ENCODE results near the gene LRG1. TPM values are rescaled to one million over a fixed set of nuclear protein-coding genes. Genes with fewer than 3 reads are reported as not detected.

LRG1 gene
- total and polyA plus RNA-seq, 2 of the 13 experiments (the other 11 are each of a cell fraction or from before 2014, with no cell fraction given) = 12.0 to 39.3 TPM

DNA sequence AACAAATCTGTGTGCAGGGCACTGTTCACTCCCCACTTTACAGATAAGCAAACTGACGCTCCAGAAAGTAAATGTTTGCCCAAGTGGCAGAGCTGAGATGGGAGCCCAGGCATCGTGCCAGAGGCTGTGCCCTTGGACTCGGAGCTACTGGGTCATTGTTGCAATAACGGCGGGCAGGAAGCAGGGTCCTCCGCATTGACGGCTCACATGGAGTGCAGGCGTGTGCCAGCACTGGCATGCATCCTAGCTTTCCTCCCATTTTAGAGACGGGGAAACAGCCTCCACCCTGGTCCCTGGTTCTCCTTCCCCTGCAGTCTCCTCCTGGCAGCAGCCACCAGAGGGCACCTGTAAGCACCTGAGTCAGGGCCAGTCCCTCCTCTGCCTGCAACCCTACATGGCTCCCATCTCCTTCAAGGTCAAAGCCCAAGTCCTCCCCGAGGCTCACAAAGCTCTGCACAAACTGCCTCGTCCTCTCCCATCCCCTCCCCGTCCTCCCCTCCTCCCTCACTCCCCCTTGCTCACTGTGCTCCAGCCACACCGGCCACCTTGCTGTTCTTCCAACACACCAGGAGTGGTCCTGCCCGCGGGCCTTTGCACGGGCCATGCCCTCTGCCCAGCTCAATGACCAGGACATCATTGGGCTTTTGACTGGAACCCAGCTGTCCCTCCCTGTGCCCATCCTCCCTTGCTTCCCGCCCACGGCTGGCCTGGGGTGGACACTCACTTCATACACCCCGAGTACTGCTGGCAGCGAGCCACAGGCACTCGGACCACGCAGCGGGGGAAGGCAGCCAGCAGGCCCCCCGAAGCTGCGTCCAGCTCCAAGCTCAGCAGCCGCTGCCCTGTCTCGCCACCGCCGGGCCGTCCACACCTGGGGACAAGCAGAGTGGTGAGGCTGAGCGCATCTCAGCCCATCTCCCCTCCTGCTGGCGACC is 7.7 kb upstream of the LRG1 start:
- no peak overlapping the region for H3K9ac ChIP-seq (ENCODE audit: insufficient read depth, low read depth, low read length)
- H2AFZ ChIP-seq (ENCODE audit: low read length) = no peak overlapping the region
- peaks cover 2% of the 10 kb centered on the region for H3K4me1 ChIP-seq (ENCODE audit: insufficient read depth, low read length)
- intact Hi-C loops (cut with micrococcal nuclease; ENCODE audit: unreplicated experiment) = no loop called here
- peak; percentile 37 for ATAC-seq
- no peak for FAIRE-seq
- DNase-seq (ENCODE audit: low spot score) = no peak
- no TSS peak for BruUV-seq (replicated peaks)
- ChIA-PET POLR2A (interaction anchor here (0.6 to 1.2 kb wide), 2 partner anchors 47 to 89 kb away, joined by 3 read pairs; no protein-coding TSS in a partner anchor), CTCF (ENCODE audit: low intra/inter-chr PET ratio, low total read pairs) (no interaction called here)
- H3K27ac ChIP-seq (ENCODE audit: extremely low read length, insufficient read depth, low read length) = no peak overlapping the region
- no peak overlapping the region for H3K4me3 ChIP-seq (replicated peaks in 1 of 3; ENCODE audit: insufficient read depth in 1 of 3, low read depth in 2 of 3, low read length in 3 of 3)
- 84% methylated on average over 25 of the region's 32 CpGs for WGBS (ENCODE audit: low lambda C conversion rate)
- in situ Hi-C loops (cut with HindIII; ENCODE audit: extremely low pct_ligation_motif_present, low pct_unique_long_range_greater_than_20kb) = no loop called here
- H3K36me3 ChIP-seq (replicated peaks in 1 of 2; ENCODE audit: control insufficient read depth in 1 of 2, insufficient read depth in 2 of 2, low read length in 2 of 2) = peaks cover 26 to 40% of the 10 kb centered on the region in 2 experiments; a peak in 4 of 5 replicates
- H3K27me3 ChIP-seq (ENCODE audit: control insufficient read depth in 1 of 2, insufficient read depth in 2 of 2, low read length in 2 of 2) = no peaks in the 10 kb centered on the region
- H3K4me2 ChIP-seq (ENCODE audit: low read depth, low read length) = no peak overlapping the region
- no peaks in the 10 kb centered on the region for H4K20me1 ChIP-seq (ENCODE audit: insufficient read depth, low read length)
- no peaks in the 10 kb centered on the region for H3K79me2 ChIP-seq (ENCODE audit: insufficient read depth, low read length)
- H3K9me3 ChIP-seq (ENCODE audit: low read length) = no peaks in the 10 kb centered on the region
- TF ChIP-seq ZNF629 (CRISPR knock-in tag; conservative IDR thresholded peaks at IDR 0.05) (peak; percentile 78), ADNP (CRISPR knock-in tag; IDR thresholded peaks at IDR 0.05) (peak; percentile 59; the same call in 1 of the 2 replicates), RFX1 (IDR thresholded peaks at IDR 0.05) (no peak), SKI (IDR thresholded peaks at IDR 0.05; ENCODE audit: partially characterized antibody) (no peak), AGO2 (optimal IDR thresholded peaks at IDR 0.05; ENCODE audit: low read depth, low read length) (peak; percentile 81), GFI1 (CRISPR knock-in tag; IDR thresholded peaks at IDR 0.05; ENCODE audit: borderline replicate concordance) (no peak), HNRNPL (IDR thresholded peaks at IDR 0.05; ENCODE audit: low read depth, low read length) (0 out of 2 replicates have a peak, but pooled peaks have one; percentile 9), RXRA (CRISPR knock-in tag; IDR thresholded peaks at IDR 0.05) (0 out of 2 replicates have a peak, but pooled peaks have one; percentile 23), RBM39 (IDR thresholded peaks at IDR 0.05; ENCODE audit: low read depth, low read length, poor library complexity, severe bottlenecking) (no peak), ZNF446 (CRISPR knock-in tag; IDR thresholded peaks at IDR 0.05) (no peak), PCBP1 (IDR thresholded peaks at IDR 0.05; ENCODE audit: borderline replicate concordance, low read depth, low read length) (0 out of 2 replicates have a peak, but pooled peaks have one; percentile 40), ZMYM3 (CRISPR knock-in tag; IDR thresholded peaks at IDR 0.05) (peak; percentile 89), ZNF225 (CRISPR knock-in tag; IDR thresholded peaks at IDR 0.05) (no peak), ATF3 (CRISPR knock-in tag; IDR thresholded peaks at IDR 0.05) (no peak), CHD4 (IDR thresholded peaks at IDR 0.05; ENCODE audit: borderline replicate concordance, low read length) (0 out of 2 replicates have a peak, but pooled peaks have one; percentile 32), RBM22 (optimal IDR thresholded peaks at IDR 0.05; ENCODE audit: low read length) (no peak), ZFP91 (CRISPR knock-in tag; IDR thresholded peaks at IDR 0.05; ENCODE audit: borderline replicate concordance) (0 out of 2 replicates have a peak, but pooled peaks have one; percentile 8), HOXA3 (CRISPR knock-in tag; IDR thresholded peaks at IDR 0.05) (no peak), ZNF605 (CRISPR knock-in tag; IDR thresholded peaks at IDR 0.05) (no peak), CHCHD3 (CRISPR knock-in tag; IDR thresholded peaks at IDR 0.05) (no peak)
- TF ChIP-seq, protein P1, sequence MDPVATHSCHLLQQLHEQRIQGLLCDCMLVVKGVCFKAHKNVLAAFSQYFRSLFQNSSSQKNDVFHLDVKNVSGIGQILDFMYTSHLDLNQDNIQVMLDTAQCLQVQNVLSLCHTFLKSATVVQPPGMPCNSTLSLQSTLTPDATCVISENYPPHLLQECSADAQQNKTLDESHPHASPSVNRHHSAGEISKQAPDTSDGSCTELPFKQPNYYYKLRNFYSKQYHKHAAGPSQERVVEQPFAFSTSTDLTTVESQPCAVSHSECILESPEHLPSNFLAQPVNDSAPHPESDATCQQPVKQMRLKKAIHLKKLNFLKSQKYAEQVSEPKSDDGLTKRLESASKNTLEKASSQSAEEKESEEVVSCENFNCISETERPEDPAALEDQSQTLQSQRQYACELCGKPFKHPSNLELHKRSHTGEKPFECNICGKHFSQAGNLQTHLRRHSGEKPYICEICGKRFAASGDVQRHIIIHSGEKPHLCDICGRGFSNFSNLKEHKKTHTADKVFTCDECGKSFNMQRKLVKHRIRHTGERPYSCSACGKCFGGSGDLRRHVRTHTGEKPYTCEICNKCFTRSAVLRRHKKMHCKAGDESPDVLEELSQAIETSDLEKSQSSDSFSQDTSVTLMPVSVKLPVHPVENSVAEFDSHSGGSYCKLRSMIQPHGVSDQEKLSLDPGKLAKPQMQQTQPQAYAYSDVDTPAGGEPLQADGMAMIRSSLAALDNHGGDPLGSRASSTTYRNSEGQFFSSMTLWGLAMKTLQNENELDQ (CRISPR knock-in tag; IDR thresholded peaks at IDR 0.05; ENCODE audit: borderline replicate concordance) = no peak
